ENCODE results near the gene TBCEL. TPM values are rescaled to one million over a fixed set of nuclear protein-coding genes. Genes with fewer than 3 reads are reported as not detected.

TBCEL gene
- total RNA-seq, 4 donors from 2014 or later: 3.9 to 28.6 (median 7.4) TPM

GRCh38 chr11:121137005-121137404 is 113.1 kb downstream of the TBCEL start:
- Histone ChIP-seq H3K27ac (no peak overlapping the region), H3K4me3 (no peak overlapping the region), H3K4me1 (no peaks in the 10 kb centered on the region), H3K36me3 (no peaks in the 10 kb centered on the region), H3K9me3 (no peaks in the 10 kb centered on the region), H3K27me3 (peaks cover 0 to 1% (median 0%) of the 10 kb centered on the region in 4 donors)
- 90 to 93% methylated on average over 11 of the region's 11 CpGs for WGBS, 2 donors
- TF ChIP-seq CTCF (IDR thresholded peaks at IDR 0.05) (no peak), POLR2A (IDR thresholded peaks at IDR 0.05) (no peak)
- DNase-seq: no peak
- intact Hi-C loops (cut with DNase I): no loop called here

GRCh38 chr11:121138259-121138658 is 114.4 kb downstream of the TBCEL start:
- Histone ChIP-seq H3K27me3 (peaks cover 0 to 9% (median 0%) of the 10 kb centered on the region in 4 donors), H3K36me3 (no peaks in the 10 kb centered on the region), H3K27ac (no peak overlapping the region), H3K9me3 (no peaks in the 10 kb centered on the region), H3K4me3 (no peak overlapping the region), H3K4me1 (no peaks in the 10 kb centered on the region)
- TF ChIP-seq POLR2A (IDR thresholded peaks at IDR 0.05): no peak
- no peak for TF ChIP-seq CTCF (IDR thresholded peaks at IDR 0.05)
- 76 to 93% methylated on average over 2 to 5 of the region's 5 CpGs for WGBS, 2 donors
- DNase-seq: no peak
- intact Hi-C loops (cut with DNase I): no loop called here

- no peak overlapping the region for H3K4me3 ChIP-seq
- H3K4me1 ChIP-seq: no peaks in the 10 kb centered on the region
- no peak overlapping the region for H3K27ac ChIP-seq
- H3K36me3 ChIP-seq: no peaks in the 10 kb centered on the region
- no peaks in the 10 kb centered on the region for H3K9me3 ChIP-seq
- TF ChIP-seq POLR2A (IDR thresholded peaks at IDR 0.05): no peak
- TF ChIP-seq CTCF (IDR thresholded peaks at IDR 0.05): no peak
- DNase-seq: no peak
- 54 to 66% methylated on average over 7 of the region's 8 CpGs for WGBS, 2 donors
- intact Hi-C loops (cut with DNase I): no loop called here
- peaks cover 0 to 21% (median 0%) of the 10 kb centered on the region in 4 donors for H3K27me3 ChIP-seq
Measured at GRCh38 chr11:121140369-121140768, 116.5 kb downstream of the TBCEL start.

Other genes starting within 250 kb of the TBCEL start
- gene TECTA, start 77.1 kb downstream of the TBCEL start, total RNA-seq: under 1 TPM in 1 of 4 donors, not detected in 3; 0.38 TPM